ENCODE data around the gene DTNBP1.

- no peak for TF ChIP-seq POLR2A (IDR thresholded peaks at IDR 0.05; ENCODE audit: low read length)
- no peak for TF ChIP-seq GATA1 (IDR thresholded peaks at IDR 0.05; ENCODE audit: low read depth, low read length)
Observed at GRCh38 chr6:15657290-15657689, 5.5 kb downstream of the DTNBP1 start.

Measured in erythroblast (primary cell).